ENCODE data around the gene RGL4. TPM values are rescaled to one million over a fixed set of nuclear protein-coding genes. Genes with fewer than 3 reads are reported as not detected.

Gene RGL4
- total and polyA plus RNA-seq, 2 of the 13 experiments (the other 11 are each of a cell fraction or from before 2014, with no cell fraction given): not detected

GRCh38 chr22:23716811-23717801 lies 26.3 kb downstream of the RGL4 start (continued):
- TF ChIP-seq ZNF784 (CRISPR knock-in tag; IDR thresholded peaks at IDR 0.05; ENCODE audit: borderline replicate concordance) (peak; percentile 88), TBX3 (IDR thresholded peaks at IDR 0.05; ENCODE audit: borderline replicate concordance) (no peak), ZNF782 (CRISPR knock-in tag; IDR thresholded peaks at IDR 0.05; ENCODE audit: borderline replicate concordance) (no peak), FOXA3 (CRISPR knock-in tag; IDR thresholded peaks at IDR 0.05) (peak; percentile 43), PHF21A (CRISPR knock-in tag; IDR thresholded peaks at IDR 0.05) (no peak), ATF7 (IDR thresholded peaks at IDR 0.05) (no peak), ATF7 (CRISPR knock-in tag; IDR thresholded peaks at IDR 0.05) (no peak), SRY (CRISPR knock-in tag; IDR thresholded peaks at IDR 0.05) (peak; percentile 82), SALL1 (CRISPR knock-in tag; IDR thresholded peaks at IDR 0.05) (peak; percentile 85), BRF2 (CRISPR knock-in tag; IDR thresholded peaks at IDR 0.05) (0 out of 2 replicates have a peak, but pooled peaks have one; percentile 49), KMT2B (CRISPR knock-in tag; IDR thresholded peaks at IDR 0.05) (peak; percentile 87), SIN3A (IDR thresholded peaks at IDR 0.05; ENCODE audit: borderline replicate concordance, low read depth, low read length) (no peak; the same call in 1 of the 2 replicates), ZFP37 (CRISPR knock-in tag; IDR thresholded peaks at IDR 0.05; ENCODE audit: borderline replicate concordance) (peak; percentile 84; the same call in 1 of the 2 replicates), ZSCAN5A (CRISPR knock-in tag; IDR thresholded peaks at IDR 0.05; ENCODE audit: borderline replicate concordance) (peak; percentile 66; the same call in 1 of the 2 replicates), HMG20B (CRISPR knock-in tag; conservative IDR thresholded peaks at IDR 0.05) (no peak), MAF1 (CRISPR knock-in tag; IDR thresholded peaks at IDR 0.05; ENCODE audit: borderline replicate concordance) (no peak), ZNF329 (CRISPR knock-in tag; IDR thresholded peaks at IDR 0.05; ENCODE audit: low read depth) (no peak), HDAC1 (CRISPR knock-in tag; IDR thresholded peaks at IDR 0.05) (peak; percentile 96), MXD3 (CRISPR knock-in tag; IDR thresholded peaks at IDR 0.05) (peak; percentile 84; the same call in 1 of the 2 replicates), ZNF326 (CRISPR knock-in tag; IDR thresholded peaks at IDR 0.05; ENCODE audit: borderline replicate concordance) (no peak), RFX3 (CRISPR knock-in tag; IDR thresholded peaks at IDR 0.05) (no peak), E2F1 (CRISPR knock-in tag; IDR thresholded peaks at IDR 0.05) (peak; percentile 91), ZNF44 (CRISPR knock-in tag; IDR thresholded peaks at IDR 0.05) (peak; percentile 89; the same call in 1 of the 2 replicates), ZSCAN22 (CRISPR knock-in tag; IDR thresholded peaks at IDR 0.05) (no peak)
